ENCODE measurements around the gene ZCCHC24. TPM values are rescaled to one million over a fixed set of nuclear protein-coding genes. Genes with fewer than 3 reads are reported as not detected.

ZCCHC24 gene
- polyA plus RNA-seq, 3 donors = 19.5 to 27.9 (median 20.9) TPM

DNA sequence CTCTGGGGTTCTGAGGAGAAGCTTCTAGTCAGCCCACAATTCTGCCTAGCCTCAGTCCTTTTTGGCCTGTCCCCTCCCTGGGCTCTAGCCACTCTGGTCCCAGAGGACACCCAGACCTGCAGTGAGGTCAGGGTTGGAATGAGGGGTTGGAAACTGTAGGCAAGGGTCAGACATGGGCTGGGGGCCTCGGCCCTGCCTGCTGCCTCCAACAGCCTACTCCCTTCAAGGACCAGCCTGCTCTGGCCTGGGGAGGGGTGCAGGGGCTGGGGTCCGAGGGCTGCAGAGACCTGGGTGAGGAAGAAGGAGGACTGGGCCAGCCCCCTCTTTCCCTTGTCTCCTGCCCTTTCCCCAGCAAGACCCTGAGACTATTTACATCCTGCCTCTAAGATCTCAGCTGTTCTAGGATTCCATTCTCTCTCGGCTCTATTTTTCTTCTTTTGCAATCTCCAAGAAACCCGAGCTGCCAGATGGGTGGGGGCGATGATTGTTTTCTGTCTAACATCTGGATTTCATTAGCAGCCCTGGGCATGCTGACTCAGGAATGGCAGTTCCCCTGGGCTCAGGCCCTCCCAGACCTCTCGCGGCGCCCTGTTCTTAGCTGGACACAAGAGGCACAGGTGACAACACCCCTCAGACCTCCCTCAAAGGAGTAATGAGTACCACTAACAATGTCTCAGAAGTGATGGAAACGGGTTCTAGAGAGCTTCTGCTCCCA lies 23.1 kb downstream of the ZCCHC24 start:
- DNase-seq (ENCODE audit: extremely low read depth in 1 of 11, low read depth in 9 of 11, low spot score in 4 of 11) = no peak

GRCh38 chr10:79420974-79421688 lies 24.3 kb downstream of the ZCCHC24 start:
- DNase-seq (ENCODE audit: extremely low read depth in 1 of 11, low read depth in 9 of 11, low spot score in 4 of 11) = no peak

DNA sequence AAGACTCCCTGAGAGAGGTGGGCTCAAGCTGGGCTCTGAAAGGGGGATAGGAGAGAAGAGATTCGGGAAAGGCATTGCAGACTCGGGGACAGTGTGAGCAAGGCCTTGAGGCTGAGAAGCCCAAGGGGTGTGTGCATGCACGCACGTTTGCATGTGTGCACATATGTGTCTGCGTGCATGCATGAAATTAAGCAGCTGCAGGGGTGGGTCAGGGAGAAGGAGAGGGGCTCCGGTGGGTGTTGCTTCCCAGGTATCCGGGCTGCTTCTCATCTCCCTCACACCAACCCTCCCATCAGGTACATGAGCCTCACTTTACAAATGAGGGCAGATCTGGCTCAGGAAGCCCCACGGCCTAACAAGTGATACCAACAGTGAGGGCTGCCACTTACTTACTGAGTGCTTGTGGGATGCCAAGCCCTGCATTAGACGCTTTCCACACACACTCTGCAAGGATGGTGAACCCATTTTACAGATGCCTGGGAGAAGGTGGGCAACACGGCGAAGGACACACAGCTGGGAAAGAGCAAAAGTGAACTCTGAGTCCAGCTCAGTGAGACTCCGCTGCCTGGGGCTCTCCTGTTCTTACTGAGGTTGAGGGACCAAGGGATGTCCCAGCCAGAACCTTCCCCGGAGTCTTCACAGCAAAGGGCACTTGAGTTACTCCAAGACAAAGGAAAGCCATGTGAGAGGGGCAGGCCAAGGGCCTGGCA lies 26.4 kb downstream of the ZCCHC24 start:
- DNase-seq (ENCODE audit: extremely low read depth in 1 of 11, low read depth in 9 of 11, low spot score in 4 of 11) = no peak

DNA sequence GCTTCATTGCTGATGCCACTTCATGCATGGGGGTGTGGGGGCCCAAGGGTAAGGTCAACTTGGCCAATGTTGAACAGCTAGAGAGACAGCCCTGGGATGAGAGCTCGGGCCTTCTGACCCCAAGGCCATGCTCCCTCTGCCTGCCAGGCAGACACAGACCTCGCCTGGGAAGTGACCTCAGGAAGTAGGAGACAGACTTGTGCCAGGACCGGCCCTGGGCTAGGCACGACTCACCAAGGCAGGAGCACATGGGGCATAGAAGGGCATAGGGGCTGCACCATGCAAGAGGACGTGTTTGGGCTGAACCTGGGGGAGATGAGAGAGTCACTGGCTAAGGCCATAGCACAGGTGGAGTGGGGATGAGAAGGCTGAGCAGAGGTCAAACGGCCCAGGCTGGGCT lies 27.1 kb downstream of the ZCCHC24 start:
- DNase-seq (ENCODE audit: extremely low read depth in 1 of 11, low read depth in 9 of 11, low spot score in 4 of 11) = no peak

DNA sequence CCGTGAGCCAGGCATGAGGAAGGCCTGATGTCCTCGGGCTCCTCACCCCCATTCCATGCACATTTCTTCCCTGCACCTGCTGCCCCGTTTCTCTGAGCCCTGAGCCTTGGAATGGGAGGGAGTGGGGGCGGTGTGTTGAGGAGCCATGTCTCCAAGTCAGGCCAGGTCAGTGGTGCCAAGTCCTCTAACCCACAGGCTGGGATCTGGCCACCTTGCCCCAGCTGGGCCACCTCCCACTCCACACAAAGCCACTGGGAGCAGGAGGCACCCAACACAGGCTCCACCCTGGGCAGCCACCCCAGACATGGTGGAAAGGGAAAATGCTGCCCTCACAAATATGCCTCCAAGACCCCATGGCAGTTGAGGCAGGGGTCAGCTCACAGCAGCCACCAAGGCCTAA lies 27.7 kb downstream of the ZCCHC24 start:
- DNase-seq (ENCODE audit: extremely low read depth in 1 of 11, low read depth in 9 of 11, low spot score in 4 of 11) = no peak

DNA sequence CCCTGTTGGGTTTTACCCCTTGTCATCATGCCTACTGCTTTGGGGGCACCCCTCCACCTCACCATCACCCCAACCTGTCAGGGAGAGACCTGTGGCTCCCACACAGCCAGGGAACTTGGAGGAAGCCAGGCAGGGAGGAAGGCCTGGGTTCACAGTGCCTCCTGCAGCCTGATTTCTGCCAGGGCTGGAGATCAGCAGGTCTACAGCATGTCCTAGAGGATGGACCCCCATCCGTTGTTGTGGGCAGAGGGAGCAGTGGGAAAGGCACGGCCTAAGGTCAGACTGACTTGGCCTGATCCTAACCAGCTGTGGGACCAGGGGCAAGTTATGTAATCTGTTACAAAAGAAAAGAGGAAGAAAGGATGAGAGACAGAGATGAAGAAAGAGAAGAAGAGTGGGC lies 28.2 kb downstream of the ZCCHC24 start:
- no peak for DNase-seq (ENCODE audit: extremely low read depth in 1 of 11, low read depth in 9 of 11, low spot score in 4 of 11)

GRCh38 chr10:79416578-79417255 lies 28.7 kb downstream of the ZCCHC24 start:
- DNase-seq (ENCODE audit: extremely low read depth in 1 of 11, low read depth in 9 of 11, low spot score in 4 of 11) = no peak

- no peak for DNase-seq (ENCODE audit: extremely low read depth in 1 of 11, low read depth in 9 of 11, low spot score in 4 of 11)
These were observed 29.5 kb downstream of the ZCCHC24 start for GRCh38 chr10:79415736-79416577.

GRCh38 chr10:79414714-79415113 lies 30.7 kb downstream of the ZCCHC24 start:
- no peak for DNase-seq (ENCODE audit: extremely low read depth in 1 of 11, low read depth in 9 of 11, low spot score in 4 of 11)

GRCh38 chr10:79413196-79413595 lies 32.2 kb downstream of the ZCCHC24 start:
- no peak for DNase-seq (ENCODE audit: extremely low read depth in 1 of 11, low read depth in 9 of 11, low spot score in 4 of 11)

- no peak for DNase-seq (ENCODE audit: extremely low read depth in 1 of 11, low read depth in 9 of 11, low spot score in 4 of 11)
These were observed 32.9 kb downstream of the ZCCHC24 start for GRCh38 chr10:79412516-79412915.

DNA sequence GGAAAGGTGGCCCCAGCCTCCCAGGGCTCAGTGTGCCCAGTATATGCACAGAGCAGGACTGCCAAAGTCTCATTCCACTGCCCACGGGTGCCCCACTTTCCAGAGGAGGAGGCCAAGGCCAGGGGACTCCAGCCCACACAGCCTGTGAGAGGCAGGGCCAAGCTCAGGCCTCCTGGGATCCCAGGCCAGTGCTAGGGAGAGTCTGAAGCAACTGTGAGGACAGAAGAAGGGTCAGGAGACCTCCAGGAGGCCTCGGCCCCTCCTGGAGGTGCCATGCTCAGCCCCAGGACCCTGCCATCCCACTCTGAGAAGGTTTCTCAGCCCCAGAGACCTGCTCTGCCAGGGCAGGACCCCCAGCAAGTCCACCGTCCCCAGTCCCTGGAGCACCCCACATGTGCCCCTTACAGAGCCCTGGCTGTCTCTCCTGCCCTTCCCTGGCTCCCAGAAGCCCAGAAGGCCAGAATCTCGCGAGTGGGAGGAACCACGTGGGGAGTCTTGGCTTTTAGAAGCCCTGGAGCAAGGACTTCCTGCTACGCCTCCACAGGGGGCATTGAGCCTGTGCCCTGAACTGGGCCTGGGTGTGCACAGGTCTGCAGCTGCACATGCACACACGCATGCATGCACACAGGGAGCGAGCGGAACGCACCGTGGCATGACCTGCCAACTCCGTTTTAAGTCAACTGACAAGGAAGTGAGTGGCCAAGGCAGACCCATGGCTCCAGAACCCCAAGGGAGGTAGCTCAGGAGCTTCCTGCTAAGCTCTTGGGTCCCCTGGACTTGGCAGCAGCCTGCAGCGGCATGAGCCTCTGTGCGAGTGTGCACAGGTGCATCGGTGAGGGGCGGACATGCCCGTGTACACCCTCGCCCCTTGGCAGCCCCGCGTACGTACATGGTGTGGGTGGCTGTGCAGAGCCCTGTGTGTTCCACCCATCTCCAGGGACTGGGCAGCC lies 33.6 kb downstream of the ZCCHC24 start:
- DNase-seq (ENCODE audit: extremely low read depth in 1 of 11, low read depth in 9 of 11, low spot score in 4 of 11) = no peak

- DNase-seq (ENCODE audit: extremely low read depth in 1 of 11, low read depth in 9 of 11, low spot score in 4 of 11) = no peak
These were observed 34.9 kb downstream of the ZCCHC24 start for GRCh38 chr10:79410315-79411094.

DNA sequence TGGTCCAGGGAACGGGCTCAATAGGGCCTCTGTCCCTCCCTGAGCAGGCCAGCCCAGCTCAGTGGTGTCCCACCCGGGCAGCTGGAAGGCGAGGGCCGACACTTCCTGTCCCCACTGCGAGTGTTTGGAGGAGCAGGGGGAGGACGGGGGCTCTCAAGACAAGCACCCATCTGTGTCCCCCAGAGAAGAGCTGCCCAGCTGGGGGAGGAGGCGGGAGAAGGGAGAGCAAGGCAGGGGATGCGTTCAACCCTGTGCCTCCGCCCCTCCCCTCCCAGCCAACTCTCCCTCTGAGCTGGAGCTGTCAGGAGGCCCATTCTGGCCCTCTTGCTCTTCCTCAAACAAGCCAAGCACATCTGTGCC lies 35.7 kb downstream of the ZCCHC24 start:
- no peak for DNase-seq (ENCODE audit: extremely low read depth in 1 of 11, low read depth in 9 of 11, low spot score in 4 of 11)

DNA sequence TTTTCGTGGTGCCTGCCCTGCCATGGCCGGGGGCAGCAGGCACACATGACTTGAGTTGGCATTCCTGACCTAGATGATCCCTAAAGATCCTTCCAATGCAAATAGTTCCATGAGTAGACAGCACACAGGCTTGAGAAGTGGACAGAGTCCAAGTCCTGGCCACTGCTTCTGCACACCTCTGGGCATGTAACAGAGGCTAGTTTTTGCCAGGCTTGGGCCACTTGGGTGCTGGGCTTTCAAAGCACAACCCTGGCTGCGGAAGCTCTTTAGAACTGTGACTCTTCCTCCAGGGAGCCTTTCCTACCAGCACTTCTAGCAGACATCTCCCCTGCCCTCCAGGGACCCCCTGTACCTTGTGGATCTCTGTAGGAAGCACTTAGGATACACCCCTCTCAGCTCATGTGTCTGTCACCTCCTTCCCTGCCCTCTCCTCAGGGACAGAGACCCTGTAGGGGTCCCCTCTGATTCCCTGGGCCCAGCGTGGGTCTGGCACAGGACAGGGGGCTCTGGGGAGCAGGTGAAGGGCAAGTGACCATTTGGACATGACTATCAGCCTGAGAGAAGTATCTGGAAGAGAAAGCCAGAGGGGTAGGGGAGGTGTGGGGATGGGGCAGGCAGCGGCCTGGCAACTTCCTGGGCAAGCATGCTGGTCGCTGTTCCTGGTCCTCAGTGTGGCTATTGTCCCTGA lies 36.2 kb downstream of the ZCCHC24 start:
- no peak for DNase-seq (ENCODE audit: extremely low read depth in 1 of 11, low read depth in 9 of 11, low spot score in 4 of 11)

Data from renal cortex interstitium (tissue), 11 donors.